GM12891 (cell line): Measurements from ENCODE around the gene OR9Q1.

Experiments used
- DNase-seq: peaks from one replicate; pipeline ENCODE4 v3.0.0; 2011; ENCODE audit warnings: low spot score; ENCODE audit not compliant: insufficient read length
- FAIRE-seq: peaks from 2 replicates; lab custom pipeline; 2011; peaks lifted over from hg19 to GRCh38; lab: Jason Lieb, UNC
- PAX5 ChIP-seq: IDR thresholded peaks from 2 replicates; pipeline ENCODE4 v1.6.1; 2011; ENCODE audit warnings: low read length, moderate library complexity, mild to moderate bottlenecking; ENCODE audit not compliant: insufficient read depth, severe bottlenecking
- POLR2A ChIP-seq: IDR thresholded peaks from 2 replicates; pipeline ENCODE4 v1.6.1; 2011; ENCODE audit warnings: low read depth, low read length, control low read depth
- POLR2AphosphoS5 ChIP-seq: IDR thresholded peaks from 2 replicates; pipeline ENCODE4 v1.6.1; 2011; ENCODE audit warnings: low read depth, low read length, control low read depth
- POU2F2 ChIP-seq: IDR thresholded peaks from 2 replicates; pipeline ENCODE4 v1.6.1; 2011; ENCODE audit warnings: low read depth, mild to moderate bottlenecking, control low read depth, low read length, moderate library complexity
- SPI1 ChIP-seq: IDR thresholded peaks from 2 replicates; pipeline ENCODE4 v1.6.1; 2011; ENCODE audit warnings: low read depth, low read length, control low read depth
- TAF1 ChIP-seq: IDR thresholded peaks from 2 replicates; pipeline ENCODE4 v1.6.1; 2011; ENCODE audit warnings: low read depth, low read length, control low read depth

Gene OR9Q1

GRCh38 chr11:58216476-58216875, 192.8 kb downstream of the OR9Q1 start:
- DNase-seq (no peak), FAIRE-seq (no peak)
- TF ChIP-seq POLR2A, result no peak
- no peak for TF ChIP-seq POU2F2
- TF ChIP-seq POLR2AphosphoS5, result no peak
- no peak for TF ChIP-seq SPI1
- TF ChIP-seq PAX5, result no peak
- no peak for TF ChIP-seq TAF1

- DNase-seq (no peak), FAIRE-seq (no peak)
- no peak for TF ChIP-seq PAX5
- no peak for TF ChIP-seq POLR2A
- no peak for TF ChIP-seq POU2F2
- TF ChIP-seq POLR2AphosphoS5, result no peak
- no peak for TF ChIP-seq TAF1
- no peak for TF ChIP-seq SPI1
These were observed 199.0 kb downstream of the OR9Q1 start for GRCh38 chr11:58222721-58223120.

GRCh38 chr11:58227956-58228615, 204.4 kb downstream of the OR9Q1 start:
- TF ChIP-seq TAF1 (no peak), POLR2AphosphoS5 (no peak), PAX5 (no peak), SPI1 (no peak), POU2F2 (no peak), POLR2A (no peak)
- DNase-seq (no peak), FAIRE-seq (no peak)
